ENCODE measurements around the gene IRF4.

DNA sequence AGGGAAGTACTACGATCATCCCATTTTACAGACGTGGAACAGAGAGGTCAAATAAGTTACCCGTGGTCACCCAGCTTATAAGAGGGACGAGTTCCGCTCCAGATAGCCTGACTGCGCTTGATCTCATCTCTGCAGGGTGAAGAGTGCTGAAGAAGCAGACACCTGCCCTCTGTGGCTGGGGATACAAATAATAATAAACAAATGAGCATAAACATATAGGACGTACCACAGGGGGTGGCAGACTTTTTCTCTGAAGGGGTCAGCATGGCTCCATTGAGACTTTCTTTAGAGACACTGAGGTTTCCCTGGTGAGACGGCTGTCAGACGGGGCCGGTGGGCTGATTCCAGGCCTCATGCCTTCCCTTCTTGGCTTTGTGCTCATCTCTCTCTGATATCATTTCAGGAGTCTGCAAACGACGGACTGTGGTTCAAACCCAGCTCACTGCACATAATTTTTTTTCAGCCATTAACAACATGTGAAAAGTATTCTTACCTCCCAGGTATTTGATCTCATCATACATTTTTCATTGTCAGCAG lies 47.1 kb downstream of the IRF4 start:
- TF ChIP-seq POLR2A (IDR thresholded peaks at IDR 0.05; ENCODE audit: low read length) (no peak), GATA1 (IDR thresholded peaks at IDR 0.05; ENCODE audit: low read depth, low read length) (no peak)
